ENCODE results near the gene MAD1L1. TPM values are rescaled to one million over a fixed set of nuclear protein-coding genes. Genes with fewer than 3 reads are reported as not detected.

MAD1L1 gene
- total and polyA plus RNA-seq, 8 donors: 12.8 to 469 (median 27.3) TPM

DNA sequence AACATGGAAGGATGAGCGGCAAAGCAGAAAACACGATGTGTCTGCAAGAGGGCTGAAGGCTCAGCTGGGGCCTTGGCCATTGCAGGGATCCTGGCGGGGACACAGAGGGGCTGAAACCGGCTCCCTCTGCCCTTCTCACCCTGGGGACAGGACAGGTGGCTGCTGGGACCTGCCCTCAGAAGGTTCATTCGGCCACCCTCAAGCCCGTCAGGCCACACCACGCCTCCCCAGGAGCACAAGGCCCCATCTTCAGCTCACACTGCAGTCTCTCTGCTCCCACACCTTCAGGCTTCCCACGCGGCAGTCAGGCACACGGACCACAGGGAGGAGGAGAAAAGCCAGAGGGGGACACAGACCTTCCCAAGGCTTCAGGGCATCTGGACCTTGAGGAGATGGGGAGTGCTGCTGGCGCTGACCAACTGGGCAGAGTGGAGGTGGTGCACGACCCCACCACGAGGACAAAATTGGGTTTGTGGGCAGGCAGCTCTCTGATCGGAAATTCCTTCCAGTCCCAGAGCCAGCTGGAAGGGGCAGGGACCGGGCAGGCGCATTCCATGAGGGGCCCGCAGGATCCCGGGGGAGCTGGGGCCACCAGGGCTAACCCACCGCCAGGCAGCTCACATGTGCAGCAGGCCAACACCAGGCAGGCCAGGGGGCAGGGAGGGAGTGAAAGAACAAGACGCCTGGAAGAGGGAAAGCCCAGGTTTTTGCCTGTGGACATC is 104.0 kb downstream of the MAD1L1 start:
- DNase-seq: no peak
- TF ChIP-seq POLR2AphosphoS5 (IDR thresholded peaks at IDR 0.05) (no peak), POLR2A (IDR thresholded peaks at IDR 0.05) (no peak), EP300 (IDR thresholded peaks at IDR 0.05) (no peak)
- TF ChIP-seq, protein P1, sequence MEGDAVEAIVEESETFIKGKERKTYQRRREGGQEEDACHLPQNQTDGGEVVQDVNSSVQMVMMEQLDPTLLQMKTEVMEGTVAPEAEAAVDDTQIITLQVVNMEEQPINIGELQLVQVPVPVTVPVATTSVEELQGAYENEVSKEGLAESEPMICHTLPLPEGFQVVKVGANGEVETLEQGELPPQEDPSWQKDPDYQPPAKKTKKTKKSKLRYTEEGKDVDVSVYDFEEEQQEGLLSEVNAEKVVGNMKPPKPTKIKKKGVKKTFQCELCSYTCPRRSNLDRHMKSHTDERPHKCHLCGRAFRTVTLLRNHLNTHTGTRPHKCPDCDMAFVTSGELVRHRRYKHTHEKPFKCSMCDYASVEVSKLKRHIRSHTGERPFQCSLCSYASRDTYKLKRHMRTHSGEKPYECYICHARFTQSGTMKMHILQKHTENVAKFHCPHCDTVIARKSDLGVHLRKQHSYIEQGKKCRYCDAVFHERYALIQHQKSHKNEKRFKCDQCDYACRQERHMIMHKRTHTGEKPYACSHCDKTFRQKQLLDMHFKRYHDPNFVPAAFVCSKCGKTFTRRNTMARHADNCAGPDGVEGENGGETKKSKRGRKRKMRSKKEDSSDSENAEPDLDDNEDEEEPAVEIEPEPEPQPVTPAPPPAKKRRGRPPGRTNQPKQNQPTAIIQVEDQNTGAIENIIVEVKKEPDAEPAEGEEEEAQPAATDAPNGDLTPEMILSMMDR (IDR thresholded peaks at IDR 0.05): no peak
- Histone ChIP-seq H3K9me3 (no peaks in the 10 kb centered on the region), H3K27me3 (no peaks in the 10 kb centered on the region), H3K4me3 (no peak overlapping the region), H3K36me3 (peaks cover 0 to 45% (median 35%) of the 10 kb centered on the region in 4 donors), H3K4me1 (no peaks in the 10 kb centered on the region), H3K27ac (no peak overlapping the region)
- intact Hi-C loops (cut with DNase I; ENCODE audit: low total_unique reads): no loop called here
- WGBS, 5 donors: 82 to 87% (median 85%) methylated on average over 11 to 20 of the region's 20 CpGs

DNA sequence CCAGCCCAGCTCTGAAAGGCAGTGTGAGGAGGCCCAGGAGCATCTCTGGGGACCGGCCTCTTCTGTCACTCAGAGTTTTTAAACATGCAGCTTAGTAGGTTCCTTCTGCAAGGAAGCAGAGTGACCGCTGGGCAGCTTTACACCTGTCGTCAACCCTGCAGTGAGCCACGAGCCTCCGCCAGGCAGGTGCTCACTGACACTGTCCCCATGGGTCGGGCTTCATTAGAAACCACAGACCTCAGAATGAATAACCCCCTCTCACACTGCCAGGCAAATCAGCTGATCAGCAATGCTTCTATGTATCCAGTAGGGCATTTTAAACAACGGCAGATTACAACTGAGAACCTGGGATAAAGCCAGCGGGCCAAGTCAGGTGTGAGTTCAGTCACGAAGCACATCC is 106.1 kb downstream of the MAD1L1 start:
- no peaks in the 10 kb centered on the region for H3K9me3 ChIP-seq
- intact Hi-C loops (cut with DNase I; ENCODE audit: low total_unique reads): no loop called here
- no peak overlapping the region for H3K4me3 ChIP-seq
- H3K36me3 ChIP-seq: peaks cover 0 to 44% (median 32%) of the 10 kb centered on the region in 4 donors
- no peak overlapping the region for H3K27ac ChIP-seq
- 73 to 91% (median 85%) methylated on average over 4 to 9 of the region's 9 CpGs for WGBS, 5 donors
- H3K4me1 ChIP-seq: peaks cover 0 to under 1% (median 0%) of the 10 kb centered on the region in 4 donors
- no peaks in the 10 kb centered on the region for H3K27me3 ChIP-seq
- DNase-seq: no peak
- no peak for TF ChIP-seq POLR2AphosphoS5 (IDR thresholded peaks at IDR 0.05)
- no peak for TF ChIP-seq POLR2A (IDR thresholded peaks at IDR 0.05)
- TF ChIP-seq EP300 (IDR thresholded peaks at IDR 0.05): no peak
- TF ChIP-seq, protein P1 (IDR thresholded peaks at IDR 0.05): no peak

DNA sequence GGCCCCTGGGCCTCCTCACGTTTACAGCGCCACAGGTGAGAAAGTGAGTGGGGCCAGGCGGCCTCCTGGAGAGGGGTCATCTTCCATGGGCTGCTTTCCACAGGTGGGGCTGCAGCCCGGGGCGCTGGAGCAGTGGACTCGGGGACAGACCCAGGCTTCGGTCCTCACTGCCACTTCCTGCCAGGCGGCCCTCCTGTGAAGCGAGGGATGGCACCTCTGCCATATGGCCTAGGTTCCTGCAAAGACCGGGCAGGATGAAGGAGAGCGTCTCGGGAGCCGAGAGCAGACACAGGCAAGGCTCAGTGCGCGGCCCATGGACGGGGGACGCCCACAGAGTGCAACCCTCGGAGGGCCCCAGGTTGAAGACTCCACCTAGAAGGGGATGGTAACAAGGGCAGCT is 106.8 kb downstream of the MAD1L1 start:
- TF ChIP-seq, protein P1 (IDR thresholded peaks at IDR 0.05): no peak
- no peak for TF ChIP-seq POLR2A (IDR thresholded peaks at IDR 0.05)
- TF ChIP-seq POLR2AphosphoS5 (IDR thresholded peaks at IDR 0.05): no peak
- no peak for TF ChIP-seq EP300 (IDR thresholded peaks at IDR 0.05)
- Histone ChIP-seq H3K4me1 (peaks cover 0 to 7% (median 6%) of the 10 kb centered on the region in 4 donors), H3K9me3 (no peaks in the 10 kb centered on the region), H3K27me3 (no peaks in the 10 kb centered on the region), H3K36me3 (peaks cover 0 to 49% (median 32%) of the 10 kb centered on the region in 4 donors), H3K4me3 (no peak overlapping the region), H3K27ac (no peak overlapping the region)
- no peak for DNase-seq
- 91 to 96% (median 92%) methylated on average over 8 to 18 of the region's 18 CpGs for WGBS, 5 donors
- intact Hi-C loops (cut with DNase I; ENCODE audit: low total_unique reads): no loop called here

DNA sequence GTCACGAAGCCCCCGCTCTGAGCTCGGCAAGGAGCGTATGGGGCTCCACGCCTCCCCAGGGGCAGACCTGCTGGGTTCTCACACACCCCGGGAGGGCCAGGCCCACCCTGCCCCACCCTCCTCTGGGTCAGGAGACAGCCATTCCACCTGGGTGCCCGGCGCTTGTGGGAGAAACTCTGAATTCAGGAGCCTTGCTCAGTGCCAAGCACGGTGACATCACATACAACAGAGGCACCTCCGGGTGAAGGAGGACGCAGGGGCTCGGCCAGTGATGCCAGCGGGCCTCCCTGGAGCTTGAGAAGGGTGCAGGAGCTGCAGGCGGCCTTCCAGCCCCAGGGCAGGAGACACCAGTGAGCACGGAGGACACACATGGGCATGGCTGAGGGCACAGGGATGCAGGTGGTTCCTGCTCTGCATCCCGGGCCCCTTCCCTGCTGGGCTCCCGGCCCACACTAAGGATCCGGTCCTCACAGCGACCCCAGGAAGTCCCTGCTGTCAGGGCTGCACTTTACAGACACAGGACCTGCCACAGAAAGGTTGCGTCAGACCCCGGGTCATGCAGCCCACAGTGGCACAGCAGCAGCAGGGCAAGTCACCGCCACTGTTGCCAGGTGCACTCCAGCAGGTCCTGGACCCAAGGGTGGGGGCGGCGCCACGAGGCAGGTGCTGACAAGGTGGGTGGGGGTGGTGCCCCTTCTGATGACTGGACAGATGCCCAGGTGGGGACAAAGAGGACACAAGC is 108.0 kb downstream of the MAD1L1 start:
- intact Hi-C loops (cut with DNase I; ENCODE audit: low total_unique reads): no loop called here
- peaks cover 0 to 49% (median 32%) of the 10 kb centered on the region in 4 donors for H3K36me3 ChIP-seq

More for the DNA sequence above, 108.0 kb downstream of the MAD1L1 start:
- no peak for TF ChIP-seq EP300 (IDR thresholded peaks at IDR 0.05)
- TF ChIP-seq, protein P1 (IDR thresholded peaks at IDR 0.05): no peak
- no peak for TF ChIP-seq POLR2A (IDR thresholded peaks at IDR 0.05)
- no peak for TF ChIP-seq POLR2AphosphoS5 (IDR thresholded peaks at IDR 0.05)
- Histone ChIP-seq H3K27ac (no peak overlapping the region), H3K27me3 (no peaks in the 10 kb centered on the region), H3K4me1 (peaks cover 10 to 19% (median 15%) of the 10 kb centered on the region in 4 donors), H3K9me3 (no peaks in the 10 kb centered on the region), H3K4me3 (no peak overlapping the region)
- WGBS, 5 donors: 86 to 91% (median 87%) methylated on average over 14 to 25 of the region's 25 CpGs
- no peak for DNase-seq
